Small intestine (tissue), 7 donors: ENCODE data around the gene BMPR1A. TPM values are rescaled to one million over a fixed set of nuclear protein-coding genes. Genes with fewer than 3 reads are reported as not detected.
"Not testable (repeated sequence)": the region's sequence is repeated elsewhere in the genome, so short reads cannot be mapped to it uniquely, and the experiment has no call there.

Experiments used
- DNase-seq, 2 donors: peaks; one replicate each; pipeline versions ENCODE4 v3.0.0 to v3.0.0-alpha.2; 2013
- FAIRE-seq: peaks from 2 replicates; lab custom pipeline; 2012; peaks lifted over from hg19 to GRCh38; lab: Jason Lieb, UNC
- H3K27ac ChIP-seq, 3 donors: one replicate each; pipeline ENCODE4 v1.5.1; 2013; ENCODE audit warnings: low read length in 2 of 3, mild to moderate bottlenecking in 2 of 3, control low read depth in 1 of 3, inconsistent platforms in 1 of 3, low read depth in 1 of 3, moderate library complexity in 1 of 3
- H3K27me3 ChIP-seq, 3 donors: one replicate each; pipeline ENCODE4 v1.6.1; 2013; ENCODE audit warnings: low read length in 3 of 3, inconsistent platforms in 1 of 3; ENCODE audit not compliant: control insufficient read depth in 3 of 3, insufficient read depth in 3 of 3
- H3K36me3 ChIP-seq, 3 donors: one replicate each; pipeline ENCODE4 v1.6.1; 2013; ENCODE audit warnings: low read length in 3 of 3, inconsistent platforms in 1 of 3, low read depth in 1 of 3, mild to moderate bottlenecking in 1 of 3, moderate library complexity in 1 of 3; ENCODE audit not compliant: control insufficient read depth in 3 of 3, insufficient read depth in 2 of 3
- H3K4me1 ChIP-seq, 3 donors: one replicate each; pipeline ENCODE4 v1.6.1; 2013; ENCODE audit warnings: low read length in 2 of 3, inconsistent platforms in 1 of 3, low read depth in 1 of 3, mild to moderate bottlenecking in 1 of 3, moderate library complexity in 1 of 3; ENCODE audit not compliant: control insufficient read depth in 3 of 3, insufficient read depth in 2 of 3
- H3K4me3 ChIP-seq, 3 donors: one replicate each; pipeline ENCODE4 v1.5.1; 2013; ENCODE audit warnings: low read length in 3 of 3, control low read depth in 1 of 3, inconsistent platforms in 1 of 3, low read depth in 1 of 3, mild to moderate bottlenecking in 1 of 3, moderate library complexity in 1 of 3
- H3K9me3 ChIP-seq, 2 donors: one replicate each; pipeline ENCODE4 v1.6.1; 2013; ENCODE audit warnings: low read depth in 1 of 2, low read length in 1 of 2; ENCODE audit not compliant: control insufficient read depth in 2 of 2, insufficient read depth in 1 of 2
- WGBS, 3 donors: extraction: QIAGEN DNeasy Blood & Tissue Kit; methylation state at CpG; one replicate each; pipeline ENCODE4 v1.1.7; 2013; 5-methylcytosine and 5-hydroxymethylcytosine counted together
- polyA plus RNA-seq, 4 donors: library from polyadenylated mRNA; stranded (reverse) in 3 of 4; unstranded in 1 of 4; fragments of 200-250 nt in 3 of 4; fragments of 120-200 nt in 1 of 4; gene quantifications; one replicate each; pipeline versions ENCODE4 v1.2.1 to v1.2.3, GENCODE V29; 2013
- donor health status: healthy with polysubstance abuse.
- donor health status: control.
- donor health status: control.
- donor health status: Bipolar disorder and iron deficiency.
- donor health status: healthy.

BMPR1A gene
- polyA plus RNA-seq, 4 donors = 3.4 to 40.2 (median 9.8) TPM

- 75 to 85% (median 85%) methylated on average over 11 of the region's 11 CpGs for WGBS, 3 donors
- Histone ChIP-seq H3K9me3 (no peaks in the 10 kb centered on the region), H3K27me3 (no peaks in the 10 kb centered on the region), H3K36me3 (peaks cover 0 to 16% (median 3%) of the 10 kb centered on the region in 3 donors), H3K4me3 (no peak overlapping the region), H3K27ac (no peak overlapping the region), H3K4me1 (no peaks in the 10 kb centered on the region)
- DNase-seq = no peak
- FAIRE-seq = no peak
Measured at GRCh38 chr10:86851328-86852207, 95.1 kb downstream of the BMPR1A start.

DNA sequence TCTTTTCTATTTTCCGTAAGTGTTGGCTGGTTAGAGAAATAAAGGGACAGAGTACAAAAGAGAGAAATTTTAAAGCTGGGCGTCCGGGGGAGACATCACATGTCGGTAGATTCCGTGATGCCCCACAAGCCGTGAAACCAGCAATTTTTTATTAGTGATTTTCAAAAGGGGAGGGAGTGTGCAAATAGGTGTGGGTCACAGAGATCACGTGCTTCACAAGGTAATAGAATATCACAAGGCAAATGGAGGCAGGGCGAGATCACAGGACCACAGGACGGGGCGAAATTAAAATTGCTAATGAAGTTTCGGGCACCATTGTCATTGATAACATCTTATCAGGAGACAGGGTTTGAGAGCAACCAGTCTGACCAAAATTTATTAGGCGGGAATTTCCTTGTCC lies 97.2 kb downstream of the BMPR1A start:
- DNase-seq, FAIRE-seq, H3K9me3 ChIP-seq, H3K4me3 ChIP-seq, H3K27me3 ChIP-seq, H3K27ac ChIP-seq, H3K4me1 ChIP-seq: not testable (repeated sequence)
- 92 to 98% (median 96%) methylated on average over 11 to 12 of the region's 12 CpGs for WGBS, 3 donors
- H3K36me3 ChIP-seq = peaks cover 0 to 13% (median 6%) of the 10 kb centered on the region in 3 donors

GRCh38 chr10:86855513-86855912 lies 99.1 kb downstream of the BMPR1A start:
- Histone ChIP-seq H3K36me3 (peaks cover 0 to 13% (median 6%) of the 10 kb centered on the region in 3 donors), H3K27ac (no peak overlapping the region), H3K4me3 (no peak overlapping the region), H3K9me3 (no peaks in the 10 kb centered on the region), H3K27me3 (no peaks in the 10 kb centered on the region), H3K4me1 (no peaks in the 10 kb centered on the region)
- FAIRE-seq = no peak
- 43 to 76% (median 67%) methylated on average over 1 of the region's 1 CpG for WGBS, 3 donors
- DNase-seq = no peak

DNA sequence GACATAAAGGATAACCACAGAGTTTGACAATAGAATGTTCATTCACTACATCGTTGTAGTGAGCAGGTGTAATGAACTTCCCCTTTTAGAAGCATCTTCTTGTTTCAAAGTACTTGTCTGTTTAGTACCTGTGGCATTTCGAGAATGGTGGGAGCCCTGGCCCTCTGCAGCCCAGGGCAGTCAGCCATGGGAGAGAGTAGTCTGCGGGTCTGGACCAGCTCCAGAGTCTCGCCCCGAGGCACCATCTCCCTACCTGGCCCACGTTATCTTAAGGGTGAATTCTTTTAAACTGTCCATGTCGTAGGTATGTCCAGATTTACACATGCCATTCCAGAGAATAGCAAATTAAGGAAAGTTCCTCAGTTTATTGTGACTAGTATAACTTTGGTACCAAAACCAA lies 99.7 kb downstream of the BMPR1A start:
- FAIRE-seq = no peak
- no peak for DNase-seq
- H3K36me3 ChIP-seq = peaks cover 0 to 12% (median 6%) of the 10 kb centered on the region in 3 donors
- H3K4me3 ChIP-seq = no peak overlapping the region
- 91 to 96% (median 92%) methylated on average over 7 of the region's 7 CpGs for WGBS, 3 donors
- H3K27ac ChIP-seq = no peak overlapping the region
- H3K9me3 ChIP-seq = no peaks in the 10 kb centered on the region
- H3K27me3 ChIP-seq = no peaks in the 10 kb centered on the region
- H3K4me1 ChIP-seq = no peaks in the 10 kb centered on the region

GRCh38 chr10:86857128-86857721 lies 100.8 kb downstream of the BMPR1A start:
- no peak for FAIRE-seq
- Histone ChIP-seq H3K9me3 (no peaks in the 10 kb centered on the region), H3K27ac (no peak overlapping the region), H3K27me3 (no peaks in the 10 kb centered on the region), H3K4me1 (no peaks in the 10 kb centered on the region), H3K4me3 (no peak overlapping the region), H3K36me3 (peaks cover 0 to 7% (median 3%) of the 10 kb centered on the region in 3 donors)
- 46 to 76% (median 69%) methylated on average over 3 of the region's 3 CpGs for WGBS, 3 donors
- DNase-seq = no peak

GRCh38 chr10:86858011-86858410 lies 101.6 kb downstream of the BMPR1A start:
- H3K4me1 ChIP-seq = no peaks in the 10 kb centered on the region
- no peak overlapping the region for H3K27ac ChIP-seq
- no peak for FAIRE-seq
- no peaks in the 10 kb centered on the region for H3K9me3 ChIP-seq
- H3K36me3 ChIP-seq = peaks cover 0 to 7% (median 3%) of the 10 kb centered on the region in 3 donors
- WGBS, 3 donors = 91 to 96% (median 96%) methylated on average over 1 of the region's 1 CpG
- H3K27me3 ChIP-seq = no peaks in the 10 kb centered on the region
- no peak overlapping the region for H3K4me3 ChIP-seq
- no peak for DNase-seq

GRCh38 chr10:86861351-86861750 lies 104.9 kb downstream of the BMPR1A start:
- H3K27me3 ChIP-seq = no peaks in the 10 kb centered on the region
- DNase-seq = no peak
- H3K4me3 ChIP-seq = no peak overlapping the region
- no peak for FAIRE-seq
- 73 to 89% (median 77%) methylated on average over 1 of the region's 1 CpG for WGBS, 3 donors
- H3K27ac ChIP-seq = no peak overlapping the region
- H3K36me3 ChIP-seq = peaks cover 0 to 6% (median 3%) of the 10 kb centered on the region in 3 donors
- no peaks in the 10 kb centered on the region for H3K9me3 ChIP-seq
- peaks cover 0 to 4% (median 2%) of the 10 kb centered on the region in 3 donors for H3K4me1 ChIP-seq

DNA sequence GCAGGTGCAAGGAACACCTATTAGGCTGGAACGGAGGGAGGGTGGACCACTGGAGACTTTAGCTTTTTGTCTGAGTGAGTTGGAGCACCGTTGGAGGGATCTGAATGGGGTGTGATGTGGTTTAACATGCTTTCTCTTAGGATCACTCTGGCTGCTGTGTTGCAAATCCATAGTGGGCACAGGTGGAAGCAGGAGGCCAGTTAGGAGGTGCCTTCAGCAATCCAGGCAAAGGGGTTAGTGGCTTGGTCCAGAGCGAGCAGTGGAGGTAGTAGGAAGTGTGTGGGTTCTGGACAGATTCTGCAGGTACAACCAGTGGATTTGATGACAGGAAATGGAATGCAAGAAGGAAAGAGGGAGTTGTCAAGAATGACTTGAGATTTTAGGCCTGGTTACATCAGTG lies 106.0 kb downstream of the BMPR1A start:
- H3K4me3 ChIP-seq = no peak overlapping the region
- H3K36me3 ChIP-seq = peaks cover 0 to 6% (median 0%) of the 10 kb centered on the region in 3 donors
- WGBS, 3 donors = 80 to 81% (median 81%) methylated on average over 3 of the region's 3 CpGs
- no peaks in the 10 kb centered on the region for H3K9me3 ChIP-seq
- H3K4me1 ChIP-seq = peaks cover 0 to 4% (median 2%) of the 10 kb centered on the region in 3 donors
- no peak overlapping the region for H3K27ac ChIP-seq
- no peaks in the 10 kb centered on the region for H3K27me3 ChIP-seq
- DNase-seq (no peak), FAIRE-seq (no peak)
